Right renal cortex interstitium (tissue), 3 donors: ENCODE results near the gene M6PR. TPM values are rescaled to one million over a fixed set of nuclear protein-coding genes. Genes with fewer than 3 reads are reported as not detected.
"Not testable (repeated sequence)": the region's sequence is repeated elsewhere in the genome, so short reads cannot be mapped to it uniquely, and the experiment has no call there.

Experiments used
- DNase-seq, 3 donors: peaks; one replicate each; pipeline ENCODE4 v3.0.0-alpha.2; 2013; ENCODE audit warnings: low read depth in 3 of 3, low spot score in 2 of 3
- polyA plus RNA-seq, 3 donors: library from polyadenylated mRNA; unstranded; fragments of 120-200 nt; gene quantifications; one replicate each; pipeline ENCODE4 v1.2.1, GENCODE V29; 2013; ENCODE audit not compliant: insufficient read length in 3 of 3

The M6PR gene
- polyA plus RNA-seq, 3 donors, result 228 to 237 (median 229) TPM

DNA sequence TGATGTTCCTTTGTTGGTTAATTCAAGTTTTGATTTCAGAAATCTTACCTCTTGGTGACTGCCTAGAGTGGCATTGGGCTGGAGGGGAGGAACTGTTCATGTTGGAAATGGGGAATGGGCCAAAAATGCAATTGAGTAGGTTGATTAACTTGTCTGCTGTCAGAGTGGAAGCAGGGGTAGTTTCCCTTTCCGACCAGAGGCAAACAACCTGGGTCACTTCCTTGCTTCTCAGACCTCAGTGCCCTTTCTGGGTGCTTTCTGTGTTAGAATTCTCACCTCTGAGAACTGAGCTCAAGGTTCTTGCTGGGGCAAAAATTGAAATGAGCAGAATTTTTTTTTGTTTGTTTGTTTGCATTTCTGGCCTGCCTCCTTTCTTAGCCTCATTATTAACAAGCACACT is 2.3 kb upstream of the M6PR start:
- DNase-seq, result no peak

- DNase-seq, result no peak
These were observed 1.4 kb upstream of the M6PR start for GRCh38 chr12:8950702-8951478.

GRCh38 chr12:8950221-8950527 is 729 bp upstream of the M6PR start:
- DNase-seq, result peak in 1 of 3 donors; percentile 48

GRCh38 chr12:8948701-8949341 is 624 bp downstream of the M6PR start:
- DNase-seq, result peak in 1 of 3 donors; percentile 19

DNA sequence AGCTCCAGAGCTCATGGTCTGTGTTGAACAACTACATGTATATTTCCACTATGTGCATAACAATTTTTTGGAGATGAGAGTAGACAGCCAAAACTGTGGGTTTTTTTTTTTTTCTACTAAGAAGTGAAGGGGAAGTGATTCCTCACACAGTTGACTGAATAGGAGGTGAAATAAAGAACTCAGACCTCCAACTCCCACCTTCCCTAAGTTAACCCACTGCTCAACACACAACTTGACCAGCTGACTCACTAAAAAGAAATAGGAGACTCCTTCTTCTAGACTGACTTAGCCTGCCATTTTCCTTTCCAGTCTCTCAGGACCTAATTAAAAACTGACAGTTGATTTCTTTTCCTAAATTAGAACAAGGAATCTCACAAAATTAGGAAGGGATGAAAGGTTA is 1.7 kb downstream of the M6PR start:
- no peak for DNase-seq

GRCh38 chr12:8946733-8947132 is 2.7 kb downstream of the M6PR start:
- DNase-seq, result no peak

GRCh38 chr12:8943565-8944186 is 5.8 kb downstream of the M6PR start:
- no peak for DNase-seq

DNA sequence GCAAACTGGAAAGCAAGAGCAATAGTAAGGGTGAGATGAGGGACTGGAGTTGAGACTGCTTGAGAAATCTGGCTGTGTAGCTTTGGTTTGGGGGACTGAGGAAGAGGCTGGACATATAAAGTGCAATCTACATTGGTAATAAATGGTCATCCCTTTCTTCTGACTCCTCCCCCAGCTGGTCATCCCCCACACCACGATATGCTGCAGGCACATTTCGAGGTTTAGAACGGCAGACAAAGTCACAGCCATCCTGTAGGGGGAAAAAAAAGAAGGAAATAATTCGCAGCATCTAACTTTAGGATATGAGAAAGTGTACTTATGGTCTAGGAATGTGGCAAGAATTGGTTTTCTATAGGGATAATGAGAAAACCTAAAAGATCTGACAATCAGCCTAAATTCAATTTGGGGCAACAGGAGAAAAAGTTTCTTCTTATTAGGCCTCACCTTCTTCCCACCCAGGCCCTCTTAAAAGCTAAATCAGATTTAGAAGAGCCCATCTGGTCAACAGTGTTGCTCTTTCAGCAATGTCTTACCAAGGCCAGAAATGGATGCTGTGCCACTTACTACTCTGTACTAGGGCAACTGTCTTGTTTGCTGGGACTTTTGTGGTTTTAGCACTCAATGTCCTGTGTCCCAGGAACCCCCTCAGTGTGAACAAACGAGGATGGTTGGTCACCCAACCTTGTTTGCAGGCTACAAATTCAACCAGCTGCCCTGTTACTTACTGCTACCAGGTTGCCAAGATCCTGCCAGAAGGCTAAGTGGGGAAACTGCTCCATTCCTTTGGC is 7.6 kb downstream of the M6PR start:
- no peak for DNase-seq

DNA sequence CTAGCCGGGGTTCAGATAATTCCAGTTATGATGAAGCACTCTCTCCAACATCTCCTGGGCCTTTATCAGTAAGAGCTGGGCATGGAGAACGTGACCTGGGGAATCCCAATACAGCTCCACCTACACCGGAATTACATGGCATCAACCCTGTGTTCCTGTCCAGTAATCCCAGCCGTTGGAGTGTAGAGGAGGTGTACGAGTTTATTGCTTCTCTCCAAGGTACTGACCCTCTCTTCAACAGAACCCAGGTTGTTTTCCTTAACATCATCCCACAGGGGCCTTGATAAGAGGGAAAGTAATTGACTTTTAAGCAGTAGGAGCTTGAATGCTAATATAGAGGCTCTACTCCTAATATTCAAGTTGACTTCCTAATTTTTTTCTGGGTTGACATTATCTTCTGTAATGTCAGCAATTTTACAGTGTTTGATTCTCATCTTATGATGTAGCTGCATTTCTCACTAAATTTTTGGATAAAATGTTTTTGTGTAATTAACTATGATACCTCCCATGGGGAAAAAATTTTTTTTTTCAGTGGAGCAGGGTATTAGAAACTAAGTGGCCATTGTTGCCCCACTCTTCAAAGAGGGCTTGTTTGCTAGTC is 11.5 kb downstream of the M6PR start:
- not testable (repeated sequence) for DNase-seq

DNA sequence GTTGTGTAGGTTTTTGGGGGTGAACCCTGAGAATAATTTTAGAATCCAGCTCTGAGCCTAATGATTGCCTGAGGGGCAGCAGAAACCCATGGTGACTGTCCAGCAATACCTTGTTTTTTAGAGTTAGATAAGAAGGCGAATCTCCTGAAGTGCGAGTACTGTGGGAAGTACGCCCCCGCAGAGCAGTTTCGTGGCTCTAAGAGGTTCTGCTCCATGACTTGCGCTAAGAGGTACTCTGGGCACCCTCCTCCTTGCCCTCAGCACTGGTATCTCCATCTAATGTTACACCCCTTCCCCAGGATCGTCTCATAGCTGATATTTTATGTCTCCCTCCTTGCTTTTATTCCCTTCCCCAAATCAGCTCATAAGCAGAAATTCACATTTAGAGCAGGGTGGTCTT is 12.7 kb downstream of the M6PR start:
- DNase-seq, result no peak

DNA sequence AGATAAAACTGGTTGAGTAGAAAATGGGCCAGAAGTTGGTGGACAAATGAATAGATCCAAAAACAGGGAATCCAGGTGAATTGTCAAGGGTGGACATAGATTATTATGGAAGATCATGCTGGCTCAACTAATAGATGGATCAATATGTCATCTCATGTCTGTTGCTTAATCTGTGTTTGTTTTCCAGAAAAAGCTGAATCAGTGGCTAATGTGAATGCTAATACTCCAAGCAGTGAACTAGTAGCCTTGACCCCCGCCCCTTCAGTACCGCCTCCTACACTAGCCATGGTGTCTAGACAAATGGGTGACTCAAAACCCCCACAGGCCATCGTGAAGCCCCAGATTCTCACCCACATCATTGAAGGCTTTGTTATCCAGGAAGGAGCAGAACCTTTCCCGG is 15.4 kb downstream of the M6PR start:
- DNase-seq, result not testable (repeated sequence)

- not testable (repeated sequence) for DNase-seq
These were observed 17.0 kb downstream of the M6PR start for GRCh38 chr12:8932464-8932863.

DNA sequence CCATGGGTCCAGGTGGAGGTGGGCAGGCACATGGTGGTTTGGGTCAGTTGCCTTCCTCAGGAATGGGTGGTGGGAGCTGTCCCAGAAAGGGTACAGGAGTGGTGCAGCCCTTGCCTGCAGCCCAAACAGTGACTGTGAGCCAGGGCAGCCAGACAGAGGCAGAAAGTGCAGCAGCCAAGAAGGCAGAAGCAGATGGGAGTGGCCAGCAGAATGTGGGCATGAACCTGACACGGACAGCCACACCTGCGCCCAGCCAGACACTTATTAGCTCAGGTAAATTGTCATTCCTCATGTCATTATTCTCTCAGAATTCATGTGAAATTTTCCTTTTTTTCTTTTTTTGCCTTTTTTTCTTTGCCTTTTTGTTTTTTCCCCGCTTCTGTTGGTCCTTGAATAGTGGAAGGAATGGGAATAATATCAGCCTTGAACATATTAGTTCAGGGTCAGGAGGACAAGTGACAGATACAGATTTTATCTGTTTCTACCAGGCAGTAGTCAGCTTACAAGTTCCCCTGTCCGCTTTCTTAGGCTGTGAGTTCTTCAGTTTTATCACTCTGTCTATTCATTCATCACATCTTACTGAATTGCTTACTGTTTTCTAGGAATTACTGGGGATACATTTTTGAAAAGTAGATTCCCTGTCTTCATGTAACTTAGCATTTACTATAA is 18.7 kb downstream of the M6PR start:
- DNase-seq, result not testable (repeated sequence)

GRCh38 chr12:8922544-8922943 is 26.9 kb downstream of the M6PR start:
- no peak for DNase-seq

DNA sequence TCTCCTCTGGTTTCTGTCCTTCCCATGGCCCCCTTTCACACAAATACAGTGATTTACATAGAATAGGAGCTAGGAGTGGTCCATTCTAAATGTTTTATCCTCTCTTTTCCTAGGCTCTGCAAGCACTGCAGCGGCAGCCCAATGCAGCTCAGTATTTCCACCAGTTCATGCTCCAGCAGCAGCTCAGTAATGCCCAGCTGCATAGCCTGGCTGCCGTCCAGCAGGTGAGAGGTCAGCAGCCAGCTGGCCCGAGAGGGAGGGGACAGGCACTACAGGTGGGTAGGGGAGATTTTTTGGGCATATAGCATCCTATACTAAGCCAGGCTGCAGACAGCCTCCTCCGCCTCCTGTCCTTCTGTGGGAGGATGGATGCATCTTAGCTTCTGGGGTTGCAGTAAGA is 29.8 kb downstream of the M6PR start:
- DNase-seq, result not testable (repeated sequence)

DNA sequence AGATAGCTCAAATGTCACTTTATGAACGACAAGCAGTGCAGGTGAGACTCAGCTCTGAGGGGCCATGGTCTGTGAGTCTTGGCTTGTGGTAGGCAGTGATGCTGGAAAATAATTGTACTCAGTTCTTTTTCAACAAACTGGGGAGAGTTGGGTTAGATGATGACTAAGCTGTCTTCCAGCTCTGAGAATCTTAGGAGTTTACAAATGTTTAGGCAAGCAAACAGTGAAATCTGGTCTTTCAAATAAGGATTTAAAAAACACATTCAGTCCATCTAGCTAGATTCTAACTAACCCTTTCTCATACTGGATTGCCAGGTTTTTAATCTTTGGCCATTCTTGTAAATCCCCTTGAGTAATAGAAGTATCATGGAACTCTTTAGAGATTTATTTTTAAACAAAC is 31.7 kb downstream of the M6PR start:
- no peak for DNase-seq

DNA sequence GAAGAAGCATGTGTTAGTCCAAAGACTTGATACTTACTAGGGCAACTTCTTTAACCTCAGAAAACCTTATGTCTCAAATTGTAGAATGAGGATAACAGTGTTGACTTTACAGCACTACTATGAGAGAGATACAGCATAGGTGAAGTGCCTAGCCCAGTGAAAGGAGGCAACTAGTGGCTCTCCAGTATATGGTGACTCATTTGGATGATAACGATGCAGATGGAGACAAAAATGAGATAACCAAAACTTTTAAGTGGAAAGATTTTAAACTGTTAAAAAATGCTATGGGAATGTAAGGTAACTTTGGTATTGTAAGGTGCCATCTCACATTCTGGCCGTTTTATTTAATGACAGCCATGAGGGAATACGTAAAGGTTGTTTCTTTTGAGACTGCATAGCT is 32.4 kb downstream of the M6PR start:
- DNase-seq, result no peak

- no peak for DNase-seq
These were observed 33.3 kb downstream of the M6PR start for GRCh38 chr12:8916154-8916553.

- DNase-seq, result peak in 1 of 3 donors; percentile 40
These were observed 34.5 kb downstream of the M6PR start for GRCh38 chr12:8914716-8915526.
